OCI-LY3 (cell line): Measurements from ENCODE around the gene ZNF408.

Source experiments
- H2AFZ ChIP-seq: fragments of 200-600, 300-600 bp; shearing (Covaris generic); 2 replicates; pipeline ENCODE4 v1.6.0; 2014; ENCODE audit warnings: antibody characterized with exemption, low read depth, low read length
- H3K27ac ChIP-seq: fragments of 200-600, 300-600 bp; sonication (generic); 2 replicates; pipeline ENCODE4 v1.5.1; 2014; ENCODE audit warnings: mild to moderate bottlenecking, low read length, moderate library complexity, mixed read lengths
- H3K27me3 ChIP-seq: fragments of 200-600, 300-600 bp; sonication (generic); 2 replicates; pipeline ENCODE4 v1.6.1; 2014; ENCODE audit warnings: low read depth, low read length, mixed read lengths
- H3K36me3 ChIP-seq: fragments of 200-600, 300-600 bp; sonication (generic); replicated peaks from 2 replicates; pipeline ENCODE3; 2014; ENCODE audit warnings: low read depth, low read length, mixed read lengths
- H3K4me1 ChIP-seq: fragments of 300-600, 200-600 bp; sonication (generic); 2 replicates; pipeline ENCODE4 v1.6.1; 2014; ENCODE audit warnings: low read length, mixed read lengths
- H3K4me2 ChIP-seq: fragments of 200-600, 300-600 bp; sonication (generic); 2 replicates; pipeline ENCODE4 v1.6.1; 2014; ENCODE audit warnings: low read length, mixed read lengths
- H3K4me3 ChIP-seq: fragments of 300-600, 200-600 bp; sonication (generic); 2 replicates; pipeline ENCODE4 v1.5.1; 2014; ENCODE audit warnings: antibody characterized with exemption, mild to moderate bottlenecking, low read length, moderate library complexity
- H3K79me2 ChIP-seq: fragments of 300-600, 200-600 bp; shearing (Covaris generic); 2 replicates; pipeline ENCODE4 v1.6.1; 2014; ENCODE audit warnings: mild to moderate bottlenecking, low read length, mixed read lengths
- H3K9ac ChIP-seq: fragments of 300-600, 200-600 bp; shearing (Covaris generic); 2 replicates; pipeline ENCODE4 v1.6.0; 2014; ENCODE audit warnings: mild to moderate bottlenecking, low read length, moderate library complexity
- H3K9me3 ChIP-seq: fragments of 200-600, 300-600 bp; shearing (Covaris generic); 2 replicates; pipeline ENCODE4 v1.6.1; 2014; ENCODE audit warnings: low read length, mixed read lengths; ENCODE audit not compliant: insufficient read depth
- H4K20me1 ChIP-seq: fragments of 200-600, 300-600 bp; sonication (generic); 2 replicates; pipeline ENCODE4 v1.6.1; 2016; ENCODE audit warnings: low read length, mixed read lengths; ENCODE audit not compliant: insufficient read depth
- EZH2phosphoT487 ChIP-seq: fragments of 200-600 bp; shearing (Covaris generic); IDR thresholded peaks from 2 replicates; pipeline ENCODE4 v1.6.1; 2018; ENCODE audit warnings: antibody characterized with exemption, mixed run types, low read depth
- TF ChIP-seq, protein P1 (sequence below): fragments of 200-600, 300-600 bp; sonication (generic); IDR thresholded peaks from 2 replicates; pipeline ENCODE4 v1.5.1; 2014; ENCODE audit warnings: antibody characterized with exemption, low read length, low read depth

ZNF408 gene

DNA sequence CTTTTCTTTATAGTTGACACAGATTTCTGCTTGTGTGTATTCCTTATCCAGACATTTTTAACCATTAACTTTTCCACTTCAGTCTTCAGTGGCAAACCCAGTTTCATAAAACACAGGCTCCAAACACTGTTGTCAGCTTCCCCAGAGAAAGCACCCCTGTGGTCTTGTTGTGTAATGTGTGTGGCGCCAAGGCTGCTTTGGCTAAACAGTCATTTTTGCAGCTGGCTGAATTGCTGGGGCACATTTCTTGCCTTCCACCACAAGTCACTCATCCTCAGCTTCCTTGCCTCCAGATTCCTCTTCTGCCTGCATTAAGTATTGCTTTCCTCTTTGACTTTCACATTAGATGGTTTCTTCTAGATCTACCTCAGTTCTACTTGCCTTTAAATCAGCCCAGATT, 40.9 kb upstream of the ZNF408 start:
- H3K4me3 ChIP-seq = no peak overlapping the region
- no peak overlapping the region for H3K27ac ChIP-seq
- no peak overlapping the region for H3K9ac ChIP-seq
- TF ChIP-seq, protein P1, sequence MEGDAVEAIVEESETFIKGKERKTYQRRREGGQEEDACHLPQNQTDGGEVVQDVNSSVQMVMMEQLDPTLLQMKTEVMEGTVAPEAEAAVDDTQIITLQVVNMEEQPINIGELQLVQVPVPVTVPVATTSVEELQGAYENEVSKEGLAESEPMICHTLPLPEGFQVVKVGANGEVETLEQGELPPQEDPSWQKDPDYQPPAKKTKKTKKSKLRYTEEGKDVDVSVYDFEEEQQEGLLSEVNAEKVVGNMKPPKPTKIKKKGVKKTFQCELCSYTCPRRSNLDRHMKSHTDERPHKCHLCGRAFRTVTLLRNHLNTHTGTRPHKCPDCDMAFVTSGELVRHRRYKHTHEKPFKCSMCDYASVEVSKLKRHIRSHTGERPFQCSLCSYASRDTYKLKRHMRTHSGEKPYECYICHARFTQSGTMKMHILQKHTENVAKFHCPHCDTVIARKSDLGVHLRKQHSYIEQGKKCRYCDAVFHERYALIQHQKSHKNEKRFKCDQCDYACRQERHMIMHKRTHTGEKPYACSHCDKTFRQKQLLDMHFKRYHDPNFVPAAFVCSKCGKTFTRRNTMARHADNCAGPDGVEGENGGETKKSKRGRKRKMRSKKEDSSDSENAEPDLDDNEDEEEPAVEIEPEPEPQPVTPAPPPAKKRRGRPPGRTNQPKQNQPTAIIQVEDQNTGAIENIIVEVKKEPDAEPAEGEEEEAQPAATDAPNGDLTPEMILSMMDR = no peak
- no peak for TF ChIP-seq EZH2phosphoT487
- no peaks in the 10 kb centered on the region for H4K20me1 ChIP-seq
- no peaks in the 10 kb centered on the region for H3K79me2 ChIP-seq
- peaks cover 10% of the 10 kb centered on the region for H3K36me3 ChIP-seq
- no peak overlapping the region for H3K4me2 ChIP-seq
- no peak overlapping the region for H2AFZ ChIP-seq
- H3K9me3 ChIP-seq = no peaks in the 10 kb centered on the region
- no peaks in the 10 kb centered on the region for H3K27me3 ChIP-seq
- H3K4me1 ChIP-seq = no peaks in the 10 kb centered on the region

DNA sequence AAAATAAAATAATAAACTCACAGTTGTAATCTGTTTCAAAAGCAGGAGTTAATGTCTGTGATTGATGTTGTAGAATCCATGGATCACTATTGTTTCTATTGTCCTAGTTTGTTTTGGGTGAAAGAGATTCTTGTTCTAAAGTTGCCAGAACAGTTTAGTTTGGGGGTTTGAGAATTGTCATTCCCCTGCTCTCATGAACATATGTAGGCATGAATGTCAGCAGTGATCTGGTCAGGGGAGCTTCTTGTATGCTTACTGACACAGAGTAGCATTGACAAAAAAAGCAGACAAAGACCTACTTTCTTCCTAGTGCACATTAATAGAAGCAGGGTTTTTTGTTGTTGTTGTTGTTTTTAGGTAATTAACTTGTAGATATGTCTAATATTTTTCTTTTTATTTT, 39.0 kb upstream of the ZNF408 start:
- TF ChIP-seq, protein P1 = no peak
- TF ChIP-seq EZH2phosphoT487 = no peak
- H3K4me3 ChIP-seq = no peak overlapping the region
- no peak overlapping the region for H3K9ac ChIP-seq
- H3K36me3 ChIP-seq = peaks cover 10% of the 10 kb centered on the region
- H3K27ac ChIP-seq = no peak overlapping the region
- H3K9me3 ChIP-seq = no peaks in the 10 kb centered on the region
- no peaks in the 10 kb centered on the region for H3K79me2 ChIP-seq
- no peaks in the 10 kb centered on the region for H4K20me1 ChIP-seq
- H2AFZ ChIP-seq = no peak overlapping the region
- no peaks in the 10 kb centered on the region for H3K4me1 ChIP-seq
- no peaks in the 10 kb centered on the region for H3K27me3 ChIP-seq
- no peak overlapping the region for H3K4me2 ChIP-seq

DNA sequence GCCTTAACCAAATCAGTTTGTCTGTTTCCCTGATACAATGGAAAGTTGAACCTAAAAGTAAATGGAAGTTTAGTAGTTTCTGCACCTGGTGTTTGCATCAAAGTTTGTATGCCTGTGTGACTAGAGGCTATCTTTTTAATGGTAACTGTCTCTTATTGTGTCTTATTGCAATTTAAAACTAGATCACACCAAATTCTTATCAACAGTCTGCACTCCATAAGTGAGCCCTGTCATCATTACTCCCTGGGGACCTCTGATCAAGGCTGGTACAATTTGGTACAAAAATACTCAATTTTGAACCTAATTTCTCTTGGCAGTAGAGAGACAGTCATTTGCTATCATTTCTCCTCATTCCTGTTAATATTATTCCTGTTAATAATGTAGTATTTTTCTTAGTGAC, 38.5 kb upstream of the ZNF408 start:
- Histone ChIP-seq H2AFZ (no peak overlapping the region), H4K20me1 (no peaks in the 10 kb centered on the region), H3K79me2 (no peaks in the 10 kb centered on the region), H3K27me3 (no peaks in the 10 kb centered on the region), H3K4me2 (no peak overlapping the region), H3K36me3 (peaks cover 10% of the 10 kb centered on the region), H3K9me3 (no peaks in the 10 kb centered on the region), H3K4me1 (no peaks in the 10 kb centered on the region), H3K27ac (no peak overlapping the region), H3K9ac (no peak overlapping the region), H3K4me3 (no peak overlapping the region)
- no peak for TF ChIP-seq EZH2phosphoT487
- TF ChIP-seq, protein P1 = no peak

DNA sequence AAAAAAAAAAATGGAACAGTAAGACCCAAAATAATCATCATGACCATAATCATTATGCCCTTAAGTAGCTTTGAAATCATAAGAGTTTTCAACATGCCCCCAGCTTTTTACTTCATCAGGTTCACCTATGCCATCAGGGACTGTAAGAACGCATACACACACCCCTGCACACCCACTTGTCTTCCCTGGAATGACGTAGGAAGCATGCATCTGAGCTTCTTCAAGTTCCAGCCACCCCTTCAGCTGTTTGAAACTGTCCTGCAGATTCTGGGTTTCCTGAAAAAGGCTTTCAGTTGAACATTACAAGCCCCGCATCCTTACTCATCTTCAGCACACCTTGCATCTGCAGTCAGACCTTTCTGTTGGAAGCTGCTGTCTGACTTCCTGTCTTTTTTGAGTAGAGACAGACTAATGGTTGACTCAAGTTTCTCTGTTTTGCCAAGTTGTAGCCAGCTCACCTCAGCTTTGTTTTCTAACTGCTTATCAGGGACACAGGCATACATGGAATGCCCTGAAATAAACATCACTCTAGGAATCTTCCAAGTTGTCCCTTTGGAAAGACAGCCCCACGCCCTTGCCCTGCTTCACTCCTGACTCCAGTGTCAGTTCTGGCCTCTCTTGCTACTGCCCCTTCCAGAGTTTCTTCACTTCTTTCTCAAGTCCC, 37.4 kb upstream of the ZNF408 start:
- Histone ChIP-seq H3K27ac (no peak overlapping the region), H3K79me2 (no peaks in the 10 kb centered on the region), H4K20me1 (no peaks in the 10 kb centered on the region), H3K36me3 (peaks cover 6% of the 10 kb centered on the region), H2AFZ (no peak overlapping the region), H3K27me3 (no peaks in the 10 kb centered on the region), H3K9ac (no peak overlapping the region), H3K4me2 (no peak overlapping the region), H3K9me3 (no peaks in the 10 kb centered on the region), H3K4me3 (no peak overlapping the region), H3K4me1 (no peaks in the 10 kb centered on the region)
- no peak for TF ChIP-seq EZH2phosphoT487
- TF ChIP-seq, protein P1 = no peak
